HG02981 (cell line): ENCODE results near the gene GGT1.
"Not testable (repeated sequence)": the region's sequence is repeated elsewhere in the genome, so short reads cannot be mapped to it uniquely, and the experiment has no call there.

ENCODE experiments used
- ATAC-seq: cut with Tn5 transposase; IDR thresholded peaks from one replicate; pipeline ENCODE4 v1.9.1; 2021; ENCODE audit warnings: mild to moderate bottlenecking, moderate library complexity; ENCODE audit not compliant: unreplicated experiment

The GGT1 gene

GRCh38 chr22:24602847-24603769, at the start of gene GGT1:
TSS of gene GGT1 (plus strand) at chr22:24603193. CDS start at chr22:24611082, 7,889 bp downstream.
- ATAC-seq = not testable (repeated sequence)

GRCh38 chr22:24553597-24554312, 49.2 kb upstream of the GGT1 start:
- no peak for ATAC-seq

GRCh38 chr22:24554313-24555164, 48.5 kb upstream of the GGT1 start, which contains the start of gene GUCD1:
TSS of gene GUCD1 (minus strand) at chr22:24555138. CDS start at chr22:24554991, 147 bp downstream.
- ATAC-seq = no peak

GRCh38 chr22:24555165-24556039, 47.6 kb upstream of the GGT1 start, which contains the start of gene SNRPD3:
TSS of gene SNRPD3 (plus strand) at chr22:24555999. CDS start at chr22:24557675, 1,676 bp downstream.
- peak; percentile 76 for ATAC-seq

- no peak for ATAC-seq
Measured at GRCh38 chr22:24559471-24559870, 43.5 kb upstream of the GGT1 start.

- ATAC-seq = no peak
Measured at GRCh38 chr22:24563246-24563645, 39.7 kb upstream of the GGT1 start.

GRCh38 chr22:24564376-24565058, 38.5 kb upstream of the GGT1 start:
- ATAC-seq = no peak

GRCh38 chr22:24565077-24565476, 37.9 kb upstream of the GGT1 start:
- no peak for ATAC-seq

- no peak for ATAC-seq
Measured at GRCh38 chr22:24566899-24567511, 36.0 kb upstream of the GGT1 start.

GRCh38 chr22:24567668-24568067, 35.3 kb upstream of the GGT1 start:
- ATAC-seq = no peak

GRCh38 chr22:24571266-24571665, 31.7 kb upstream of the GGT1 start:
- ATAC-seq = no peak

GRCh38 chr22:24576778-24577177, 26.2 kb upstream of the GGT1 start:
- no peak for ATAC-seq

- no peak for ATAC-seq
Measured at GRCh38 chr22:24578355-24579257, 24.4 kb upstream of the GGT1 start.

- ATAC-seq = no peak
Measured at GRCh38 chr22:24579258-24579601, 23.8 kb upstream of the GGT1 start.

GRCh38 chr22:24580276-24580675, 22.7 kb upstream of the GGT1 start:
- ATAC-seq = no peak

GRCh38 chr22:24582056-24582814, 20.8 kb upstream of the GGT1 start:
- no peak for ATAC-seq
